Upper lobe of right lung (tissue), 1 donor: ENCODE results near the gene KCNS3. TPM values are rescaled to one million over a fixed set of nuclear protein-coding genes. Genes with fewer than 3 reads are reported as not detected.

ENCODE experiments used
- ATAC-seq: fragments of 200-7000 bp; cut with Tn5 transposase; one replicate; pipeline ENCODE4 v1.9.1; 2020; ENCODE audit warnings: mild to moderate bottlenecking, moderate library complexity
- DNase-seq: peaks from one replicate; pipeline ENCODE4 v3.0.0-alpha.2; 2020
- H3K27ac ChIP-seq: fragments of 200-600 bp; one replicate; pipeline ENCODE4 v1.8.0; 2022
- H3K27me3 ChIP-seq: fragments of 200-600 bp; one replicate; pipeline ENCODE4 v1.8.0; 2022; ENCODE audit warnings: mild to moderate bottlenecking
- H3K36me3 ChIP-seq: fragments of 200-600 bp; one replicate; pipeline ENCODE4 v1.8.0; 2022
- H3K4me1 ChIP-seq: fragments of 200-600 bp; one replicate; pipeline ENCODE4 v1.8.0; 2022
- H3K4me3 ChIP-seq: fragments of 200-600 bp; one replicate; pipeline ENCODE4 v1.8.0; 2022; ENCODE audit warnings: mild to moderate bottlenecking
- H3K9me3 ChIP-seq: fragments of 200-600 bp; one replicate; pipeline ENCODE4 v1.8.0; 2022
- intact Hi-C: fragments of 100-400 bp; cut with DNase I; formaldehyde crosslinking; loops from one replicate; pipeline ENCODE4 v1.11.0; 2022
- total RNA-seq: library from RNA; stranded (reverse); fragmentation: NEBNext Ultra II Directional; extraction: Animal tissue kit (Norgen Biotek cat#: 25700); gene quantifications from one replicate; pipeline ENCODE4 v1.2.1, GENCODE V29; 2021
- TF ChIP-seq, protein P1 (sequence below): fragments of 200-600 bp; IDR thresholded peaks from one replicate; pipeline ENCODE4 v1.8.0; 2022; ENCODE audit warnings: antibody characterized with exemption
- donor health status: DM: no; HTN: yes; CAD: no; lungs with severe emphysema.

KCNS3 gene
- total RNA-seq, 1 donor from 2014 or later: 47.8 TPM

DNA sequence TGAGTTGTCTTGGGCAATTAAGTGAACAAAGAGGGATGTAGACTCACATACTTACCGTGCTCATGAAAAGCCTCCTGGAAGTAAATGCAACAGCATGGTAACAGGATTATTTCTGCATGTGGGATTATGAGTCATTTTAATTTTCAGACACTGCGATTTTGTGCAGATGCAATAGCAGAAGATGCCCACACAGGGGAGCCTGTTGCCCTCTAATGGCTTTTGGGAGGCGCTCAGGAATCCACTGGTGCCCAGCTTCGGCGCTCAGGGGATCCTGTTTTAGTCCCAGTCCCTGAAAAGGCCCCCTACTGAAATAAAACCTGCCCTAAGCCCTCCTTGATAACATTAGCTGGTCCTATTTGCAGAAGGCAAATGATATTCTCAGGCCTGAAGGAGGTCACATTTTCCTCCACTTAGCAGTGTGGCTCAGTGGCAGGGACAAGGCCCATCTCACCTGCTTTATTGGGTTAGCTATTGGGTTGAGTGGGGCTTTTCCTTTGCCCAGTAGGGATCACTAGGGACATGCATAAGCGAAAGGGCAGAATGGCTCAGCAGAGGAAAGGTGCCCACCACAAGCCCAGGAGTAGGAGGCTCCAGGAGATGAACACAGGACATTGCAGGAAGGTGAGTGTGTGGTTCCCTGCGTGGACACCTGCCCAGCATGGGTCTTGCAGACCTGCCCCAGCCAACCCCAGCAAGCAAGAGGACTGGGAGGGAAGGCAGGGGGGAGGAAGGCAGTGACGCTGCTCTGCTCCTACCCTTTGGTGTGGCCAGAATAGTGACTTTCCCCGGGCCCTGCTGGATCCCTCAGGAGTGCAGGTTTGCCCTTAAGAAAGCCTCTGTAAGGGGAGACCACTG, 26.5 kb upstream of the KCNS3 start:
- Histone ChIP-seq H3K9me3 (no peaks in the 10 kb centered on the region), H3K36me3 (no peaks in the 10 kb centered on the region), H3K4me3 (no peak overlapping the region), H3K27ac (no peak overlapping the region), H3K27me3 (no peaks in the 10 kb centered on the region), H3K4me1 (no peaks in the 10 kb centered on the region)
- TF ChIP-seq, protein P1, sequence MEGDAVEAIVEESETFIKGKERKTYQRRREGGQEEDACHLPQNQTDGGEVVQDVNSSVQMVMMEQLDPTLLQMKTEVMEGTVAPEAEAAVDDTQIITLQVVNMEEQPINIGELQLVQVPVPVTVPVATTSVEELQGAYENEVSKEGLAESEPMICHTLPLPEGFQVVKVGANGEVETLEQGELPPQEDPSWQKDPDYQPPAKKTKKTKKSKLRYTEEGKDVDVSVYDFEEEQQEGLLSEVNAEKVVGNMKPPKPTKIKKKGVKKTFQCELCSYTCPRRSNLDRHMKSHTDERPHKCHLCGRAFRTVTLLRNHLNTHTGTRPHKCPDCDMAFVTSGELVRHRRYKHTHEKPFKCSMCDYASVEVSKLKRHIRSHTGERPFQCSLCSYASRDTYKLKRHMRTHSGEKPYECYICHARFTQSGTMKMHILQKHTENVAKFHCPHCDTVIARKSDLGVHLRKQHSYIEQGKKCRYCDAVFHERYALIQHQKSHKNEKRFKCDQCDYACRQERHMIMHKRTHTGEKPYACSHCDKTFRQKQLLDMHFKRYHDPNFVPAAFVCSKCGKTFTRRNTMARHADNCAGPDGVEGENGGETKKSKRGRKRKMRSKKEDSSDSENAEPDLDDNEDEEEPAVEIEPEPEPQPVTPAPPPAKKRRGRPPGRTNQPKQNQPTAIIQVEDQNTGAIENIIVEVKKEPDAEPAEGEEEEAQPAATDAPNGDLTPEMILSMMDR: peak; percentile 90
- intact Hi-C loops: loop anchor here (10.0 kb wide), 1 partner anchor 303 kb away; no protein-coding TSS in a partner anchor
- DNase-seq (no peak), ATAC-seq (peak; percentile 90)

DNA sequence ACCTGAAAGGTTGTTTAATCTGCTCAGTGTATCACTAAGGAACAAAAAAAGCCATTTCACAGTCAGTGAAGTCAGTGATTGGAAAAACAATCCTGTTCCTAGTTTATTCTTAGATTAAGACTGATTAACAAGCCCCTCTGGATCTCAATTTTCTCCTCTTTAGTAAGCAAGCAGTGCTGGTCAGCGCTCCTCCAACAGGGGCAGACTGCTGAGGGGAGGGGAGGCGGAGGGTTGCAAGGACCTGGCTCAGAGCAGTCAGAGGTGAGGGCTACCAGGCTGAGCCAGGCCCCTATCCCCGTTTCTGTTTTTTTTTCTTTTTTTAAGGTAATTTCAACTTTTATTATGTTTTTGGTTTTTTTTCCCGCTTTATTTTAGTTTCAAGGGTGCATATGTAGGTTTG, 24.7 kb upstream of the KCNS3 start:
- TF ChIP-seq, protein P1: no peak
- H3K27me3 ChIP-seq: no peaks in the 10 kb centered on the region
- ATAC-seq: no peak
- no peak overlapping the region for H3K4me3 ChIP-seq
- intact Hi-C loops: loop anchor here (10.0 kb wide), 1 partner anchor 301 kb away; no protein-coding TSS in a partner anchor
- DNase-seq: no peak
- no peaks in the 10 kb centered on the region for H3K9me3 ChIP-seq
- no peak overlapping the region for H3K27ac ChIP-seq
- H3K4me1 ChIP-seq: no peaks in the 10 kb centered on the region
- no peaks in the 10 kb centered on the region for H3K36me3 ChIP-seq

DNA sequence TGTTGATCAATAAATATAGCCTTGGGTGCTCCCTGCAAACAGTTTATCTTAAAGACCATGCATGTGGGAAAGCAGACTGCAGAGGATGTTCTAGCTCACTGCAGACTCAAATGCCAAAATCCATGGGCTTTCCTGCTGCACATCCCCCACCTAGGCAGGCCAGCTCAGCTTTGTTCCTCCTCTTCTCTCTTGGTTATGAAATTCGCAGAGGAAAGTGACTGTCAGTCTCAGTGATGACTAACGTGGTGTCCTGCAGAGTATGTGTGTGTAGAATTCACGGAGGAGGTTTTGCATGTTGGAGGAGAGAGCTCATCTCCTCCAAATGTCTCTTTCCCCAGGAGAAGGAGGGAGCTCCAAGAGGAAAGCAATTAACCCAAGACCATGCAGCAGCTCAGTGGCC, 21.4 kb upstream of the KCNS3 start:
- no peaks in the 10 kb centered on the region for H3K9me3 ChIP-seq
- DNase-seq: no peak
- TF ChIP-seq, protein P1: no peak
- H3K27me3 ChIP-seq: peaks cover 5% of the 10 kb centered on the region
- no peak for ATAC-seq
- no peak overlapping the region for H3K4me3 ChIP-seq
- H3K27ac ChIP-seq: no peak overlapping the region
- H3K36me3 ChIP-seq: no peaks in the 10 kb centered on the region
- H3K4me1 ChIP-seq: no peaks in the 10 kb centered on the region
- intact Hi-C loops: loop anchor here (10.0 kb wide), 1 partner anchor 298 kb away; no protein-coding TSS in a partner anchor

DNA sequence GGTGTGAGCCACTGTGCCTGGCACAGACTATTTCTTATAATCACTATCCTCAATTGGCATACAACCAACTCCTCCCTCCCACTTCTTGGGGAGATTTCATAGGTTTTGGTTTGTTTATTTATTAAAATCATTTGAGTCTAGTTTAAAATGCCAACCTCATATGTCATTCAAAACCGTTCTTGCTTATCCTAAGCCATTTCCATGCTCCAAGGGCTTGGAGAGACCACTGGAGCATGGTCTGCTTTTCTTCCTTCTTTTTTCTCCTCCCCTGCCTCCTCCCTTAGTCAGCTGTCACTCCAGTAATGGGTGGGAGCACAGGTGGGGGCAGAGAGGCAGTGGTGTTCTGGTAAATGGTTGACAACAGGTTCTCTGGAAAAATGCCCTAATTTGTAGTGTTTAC, 20.4 kb upstream of the KCNS3 start:
- ATAC-seq (no peak), DNase-seq (no peak)
- no peaks in the 10 kb centered on the region for H3K4me1 ChIP-seq
- H3K4me3 ChIP-seq: no peak overlapping the region
- intact Hi-C loops: loop anchor here (10.0 kb wide), 1 partner anchor 297 kb away; no protein-coding TSS in a partner anchor
- H3K9me3 ChIP-seq: no peaks in the 10 kb centered on the region
- no peak overlapping the region for H3K27ac ChIP-seq
- H3K27me3 ChIP-seq: peaks cover 5% of the 10 kb centered on the region
- H3K36me3 ChIP-seq: no peaks in the 10 kb centered on the region
- TF ChIP-seq, protein P1: no peak

DNA sequence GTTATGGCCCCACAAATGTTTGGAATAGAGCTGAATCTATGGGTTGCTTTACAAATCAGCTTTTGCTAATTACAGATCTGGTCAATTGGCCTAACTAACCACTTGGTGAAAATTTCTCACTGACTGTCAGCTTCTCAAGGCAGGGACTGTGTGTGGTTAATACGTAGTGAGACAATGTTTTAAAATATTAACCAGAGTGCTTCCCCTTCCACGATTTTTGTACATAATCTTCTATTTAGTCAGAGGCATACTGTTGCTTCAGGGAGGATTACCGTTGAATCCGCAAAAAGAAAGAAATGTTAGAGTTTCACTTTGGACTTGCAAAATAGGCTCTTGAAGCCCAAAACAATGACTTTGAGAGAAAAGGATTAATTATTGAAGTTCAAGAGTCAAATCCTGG, 14.9 kb upstream of the KCNS3 start:
- H3K27ac ChIP-seq: no peak overlapping the region
- intact Hi-C loops: no loop called here
- DNase-seq: no peak
- peaks cover 5% of the 10 kb centered on the region for H3K27me3 ChIP-seq
- TF ChIP-seq, protein P1: no peak
- H3K9me3 ChIP-seq: no peaks in the 10 kb centered on the region
- ATAC-seq: no peak
- no peak overlapping the region for H3K4me3 ChIP-seq
- H3K36me3 ChIP-seq: no peaks in the 10 kb centered on the region
- H3K4me1 ChIP-seq: no peaks in the 10 kb centered on the region
